Osteocyte (in vitro differentiated cells): ENCODE measurements around the gene GRIK2. TPM values are rescaled to one million over a fixed set of nuclear protein-coding genes. Genes with fewer than 3 reads are reported as not detected.

Experiments
- DNase-seq: peaks from one replicate; pipeline ENCODE4 v3.0.0; 2021; ENCODE audit warnings: mixed read lengths; ENCODE audit not compliant: unreplicated experiment; ENCODE audit errors: extremely low spot score
- H3K27ac Mint-ChIP-seq: one replicate; pipeline ENCODE4 v1.8.0; 2021; ENCODE audit warnings: mild to moderate bottlenecking, mixed read lengths; ENCODE audit not compliant: unreplicated experiment
- H3K27me3 Mint-ChIP-seq: one replicate; pipeline ENCODE4 v1.8.0; 2021; ENCODE audit warnings: mixed read lengths; ENCODE audit not compliant: unreplicated experiment
- H3K36me3 Mint-ChIP-seq: one replicate; pipeline ENCODE4 v1.8.0; 2021; ENCODE audit warnings: mixed read lengths; ENCODE audit not compliant: unreplicated experiment
- H3K4me1 Mint-ChIP-seq: one replicate; pipeline ENCODE4 v1.8.0; 2021; ENCODE audit warnings: mixed read lengths; ENCODE audit not compliant: unreplicated experiment
- H3K4me3 Mint-ChIP-seq: one replicate; pipeline ENCODE4 v1.8.0; 2021; ENCODE audit warnings: mild to moderate bottlenecking, moderate library complexity, mixed read lengths; ENCODE audit not compliant: unreplicated experiment
- H3K9me3 Mint-ChIP-seq: one replicate; pipeline ENCODE4 v1.8.0; 2021; ENCODE audit warnings: mixed read lengths; ENCODE audit not compliant: unreplicated experiment
- CTCF ChIP-seq: fragments of 200-600 bp; sonication (generic); IDR thresholded peaks from 2 replicates; pipeline ENCODE4 v1.5.0; 2021; ENCODE audit warnings: antibody characterized with exemption, mild to moderate bottlenecking, moderate library complexity
- total RNA-seq: library from RNA; stranded (reverse); gene quantifications from 2 replicates; pipeline ENCODE4 v1.2.1, GENCODE V29; 2021

The GRIK2 gene
- total RNA-seq, 1 donor from 2014 or later, result 7.1 TPM

GRCh38 chr6:101921829-101922450 lies 528.4 kb downstream of the GRIK2 start:
- Mint-ChIP-seq H3K27ac (no peak overlapping the region), H3K36me3 (no peaks in the 10 kb centered on the region), H3K4me3 (no peak overlapping the region), H3K9me3 (no peaks in the 10 kb centered on the region), H3K4me1 (peaks cover 10% of the 10 kb centered on the region), H3K27me3 (no peaks in the 10 kb centered on the region)
- TF ChIP-seq CTCF, result no peak
- no peak for DNase-seq

GRCh38 chr6:101926149-101926925 lies 532.8 kb downstream of the GRIK2 start:
- DNase-seq, result no peak

GRCh38 chr6:101931766-101932165 lies 538.3 kb downstream of the GRIK2 start:
- Mint-ChIP-seq H3K27me3 (no peaks in the 10 kb centered on the region), H3K36me3 (no peaks in the 10 kb centered on the region)
- no peak for DNase-seq

More at GRCh38 chr6:101926149-101926925, 532.8 kb downstream of the GRIK2 start:
- Mint-ChIP-seq H3K27me3 (no peaks in the 10 kb centered on the region), H3K36me3 (no peaks in the 10 kb centered on the region), H3K4me1 (peaks cover 13% of the 10 kb centered on the region), H3K9me3 (no peaks in the 10 kb centered on the region), H3K4me3 (no peak overlapping the region), H3K27ac (no peak overlapping the region)
- no peak for TF ChIP-seq CTCF

GRCh38 chr6:101932704-101933103 lies 539.2 kb downstream of the GRIK2 start:
- Mint-ChIP-seq H3K27ac (no peak overlapping the region), H3K9me3 (peaks cover 5% of the 10 kb centered on the region), H3K36me3 (no peaks in the 10 kb centered on the region), H3K4me3 (no peak overlapping the region), H3K27me3 (no peaks in the 10 kb centered on the region), H3K4me1 (peaks cover 19% of the 10 kb centered on the region)
- no peak for TF ChIP-seq CTCF
- DNase-seq, result no peak

More at GRCh38 chr6:101931766-101932165, 538.3 kb downstream of the GRIK2 start:
- H3K4me1 Mint-ChIP-seq, result peaks cover 22% of the 10 kb centered on the region
- H3K4me3 Mint-ChIP-seq, result no peak overlapping the region
- TF ChIP-seq CTCF, result no peak
- H3K9me3 Mint-ChIP-seq, result peaks cover 5% of the 10 kb centered on the region
- H3K27ac Mint-ChIP-seq, result peak overlapping the region; percentile 35

GRCh38 chr6:101935732-101936131 lies 542.2 kb downstream of the GRIK2 start:
- H3K27me3 Mint-ChIP-seq, result no peaks in the 10 kb centered on the region
- no peaks in the 10 kb centered on the region for H3K36me3 Mint-ChIP-seq
- H3K27ac Mint-ChIP-seq, result no peak overlapping the region
- H3K4me3 Mint-ChIP-seq, result no peak overlapping the region
- DNase-seq, result no peak
- no peak for TF ChIP-seq CTCF
- H3K4me1 Mint-ChIP-seq, result peaks cover 18% of the 10 kb centered on the region
- H3K9me3 Mint-ChIP-seq, result peaks cover 5% of the 10 kb centered on the region
